Measurements from ENCODE around the gene WDR31. TPM values are rescaled to one million over a fixed set of nuclear protein-coding genes. Genes with fewer than 3 reads are reported as not detected.
"Not testable (repeated sequence)": the region's sequence is repeated elsewhere in the genome, so short reads cannot be mapped to it uniquely, and the experiment has no call there.

WDR31 gene
- 1 to 10 TPM; 3.4 to 4.8 TPM for total RNA-seq
- polyA plus RNA-seq (ENCODE audit: insufficient read length in 2 of 2) = 1 to 10 TPM; 3.6 to 4.5 TPM
- long read RNA-seq, donor 1 = 0 reads
- long read RNA-seq, donor 2, full-length matches to known transcripts = 1 of 1 reads
- long read RNA-seq, donor 2, partial matches to known transcripts = 0 of 1 reads
- long read RNA-seq, donor 2, other reads (novel, unspliced or antisense) = 0 of 1 reads
- long read RNA-seq, donor 3 = 0 reads
- long read RNA-seq, donor 4, partial matches to known transcripts = 14 of 14 reads
- long read RNA-seq, donor 4, other reads (novel, unspliced or antisense) = 0 of 14 reads

DNA sequence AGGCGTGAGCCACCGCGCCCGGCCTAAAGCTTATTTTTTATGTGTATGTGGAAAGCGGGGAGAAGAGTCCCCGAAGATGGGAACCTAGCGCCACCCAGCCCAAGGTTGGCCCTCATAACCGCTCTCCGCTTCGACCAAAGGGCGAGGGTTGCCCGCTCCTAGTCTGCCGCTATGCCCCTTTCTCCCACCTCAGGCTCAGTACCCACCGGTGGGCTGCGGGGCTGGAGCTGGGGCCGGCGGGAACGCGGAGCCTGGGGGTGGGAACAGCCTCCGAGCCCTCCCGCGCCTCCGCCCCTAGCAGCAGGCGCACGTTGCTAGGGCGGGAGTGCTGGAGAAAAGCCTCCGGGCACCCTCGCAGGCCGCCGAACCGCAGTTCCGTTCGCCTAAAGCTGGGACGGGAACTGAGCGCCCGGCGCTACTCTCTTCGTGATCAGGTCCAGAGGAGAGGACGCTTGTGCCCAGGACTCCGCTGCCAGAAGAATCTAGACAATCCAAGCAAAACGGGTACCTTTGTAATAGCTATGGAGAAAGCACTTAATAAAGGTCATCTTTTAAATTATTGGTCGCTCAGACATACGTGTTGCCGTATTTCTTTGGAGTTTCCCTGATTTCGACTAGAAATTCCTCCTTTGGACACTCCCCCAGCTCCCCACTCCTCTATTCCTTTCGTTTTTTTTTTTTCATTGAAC, at the start of gene WDR31:
Gene WDR31, minus strand, starts transcription at position 265 of the 689 bp plus-strand sequence. CDS start 8,253 bp downstream, outside the sequence.
- DNase-seq (ENCODE audit: low read depth in 4 of 6, low spot score in 6 of 6) = peak; percentile 81 to 97 (median 84)
- Histone ChIP-seq H3K27me3 (ENCODE audit: control insufficient read depth, insufficient read depth, low read length) (no peaks in the 10 kb centered on the region), H3K27ac (ENCODE audit: low read depth, low read length) (peak within 1 kb of the TSS; percentile 90), H3K9me3 (ENCODE audit: control insufficient read depth, insufficient read depth, low read length) (no peaks in the 10 kb centered on the region), H3K4me1 (ENCODE audit: control insufficient read depth, insufficient read depth, low read length) (peaks cover 18% of the 10 kb centered on the region), H3K36me3 (ENCODE audit: control insufficient read depth, insufficient read depth, low read length) (no peaks in the 10 kb centered on the region), H3K4me3 (ENCODE audit: low read depth, low read length) (peak within 1 kb of the TSS; percentile 81)
- under 1% methylated on average over 43 of the region's 46 CpGs for WGBS (ENCODE audit: insufficient coverage)

DNA sequence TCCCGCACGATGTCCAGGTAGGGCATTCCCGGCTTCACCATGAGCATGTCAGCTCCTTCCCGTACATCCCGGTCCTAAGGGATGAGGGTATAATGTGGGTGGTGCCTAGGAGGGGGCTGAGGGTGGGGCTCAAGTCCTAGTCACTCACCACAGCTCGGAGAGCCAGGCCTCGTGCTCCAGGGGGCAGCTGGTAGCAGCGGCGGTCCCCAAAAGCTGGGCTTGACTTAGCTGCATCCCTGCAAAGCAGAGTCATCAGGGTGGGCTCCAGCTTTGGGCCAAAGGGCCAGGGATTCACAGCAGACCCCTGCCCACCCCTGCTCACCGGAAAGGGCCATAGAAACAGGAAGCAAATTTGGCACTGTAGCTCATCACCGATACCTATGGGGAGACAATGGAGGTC, 49.4 kb upstream of the WDR31 start:
- WGBS (ENCODE audit: insufficient coverage) = 87% methylated on average over 9 of the region's 11 CpGs

DNA sequence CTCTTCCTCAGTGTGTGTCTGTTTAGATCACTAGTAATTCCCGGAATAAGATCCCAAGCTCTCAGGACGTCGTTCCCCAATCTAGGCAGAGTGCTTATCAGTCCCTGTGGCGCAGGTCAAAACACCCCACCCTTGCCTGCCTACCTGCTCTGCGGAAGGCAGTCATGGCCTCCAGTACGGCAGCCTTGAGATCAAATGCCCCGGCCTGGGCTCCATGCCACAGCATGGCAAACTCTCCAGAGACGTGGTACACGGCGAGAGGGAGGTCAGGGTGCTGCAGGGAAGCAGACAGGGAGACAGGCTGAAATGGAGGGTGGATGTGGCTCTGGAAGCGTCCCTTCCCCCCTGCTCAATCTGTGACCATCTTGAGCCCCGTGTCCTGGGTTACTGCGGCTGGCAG, 48.8 kb upstream of the WDR31 start:
- Histone ChIP-seq H3K27me3 (ENCODE audit: control insufficient read depth, insufficient read depth, low read length) (no peaks in the 10 kb centered on the region), H3K9me3 (ENCODE audit: control insufficient read depth, insufficient read depth, low read length) (no peaks in the 10 kb centered on the region), H3K4me1 (ENCODE audit: control insufficient read depth, insufficient read depth, low read length) (no peaks in the 10 kb centered on the region), H3K4me3 (ENCODE audit: low read depth, low read length) (no peak overlapping the region), H3K36me3 (ENCODE audit: control insufficient read depth, insufficient read depth, low read length) (peaks cover 65% of the 10 kb centered on the region), H3K27ac (ENCODE audit: low read depth, low read length) (no peak overlapping the region)
- 96% methylated on average over 9 of the region's 13 CpGs for WGBS (ENCODE audit: insufficient coverage)
- no peak for DNase-seq (ENCODE audit: low read depth in 4 of 6, low spot score in 6 of 6)

More for the DNA sequence above, 49.4 kb upstream of the WDR31 start:
- Histone ChIP-seq H3K27me3 (ENCODE audit: control insufficient read depth, insufficient read depth, low read length) (no peaks in the 10 kb centered on the region), H3K4me1 (ENCODE audit: control insufficient read depth, insufficient read depth, low read length) (no peaks in the 10 kb centered on the region), H3K4me3 (ENCODE audit: low read depth, low read length) (no peak overlapping the region), H3K36me3 (ENCODE audit: control insufficient read depth, insufficient read depth, low read length) (peaks cover 70% of the 10 kb centered on the region), H3K9me3 (ENCODE audit: control insufficient read depth, insufficient read depth, low read length) (no peaks in the 10 kb centered on the region), H3K27ac (ENCODE audit: low read depth, low read length) (no peak overlapping the region)
- no peak for DNase-seq (ENCODE audit: low read depth in 4 of 6, low spot score in 6 of 6)

DNA sequence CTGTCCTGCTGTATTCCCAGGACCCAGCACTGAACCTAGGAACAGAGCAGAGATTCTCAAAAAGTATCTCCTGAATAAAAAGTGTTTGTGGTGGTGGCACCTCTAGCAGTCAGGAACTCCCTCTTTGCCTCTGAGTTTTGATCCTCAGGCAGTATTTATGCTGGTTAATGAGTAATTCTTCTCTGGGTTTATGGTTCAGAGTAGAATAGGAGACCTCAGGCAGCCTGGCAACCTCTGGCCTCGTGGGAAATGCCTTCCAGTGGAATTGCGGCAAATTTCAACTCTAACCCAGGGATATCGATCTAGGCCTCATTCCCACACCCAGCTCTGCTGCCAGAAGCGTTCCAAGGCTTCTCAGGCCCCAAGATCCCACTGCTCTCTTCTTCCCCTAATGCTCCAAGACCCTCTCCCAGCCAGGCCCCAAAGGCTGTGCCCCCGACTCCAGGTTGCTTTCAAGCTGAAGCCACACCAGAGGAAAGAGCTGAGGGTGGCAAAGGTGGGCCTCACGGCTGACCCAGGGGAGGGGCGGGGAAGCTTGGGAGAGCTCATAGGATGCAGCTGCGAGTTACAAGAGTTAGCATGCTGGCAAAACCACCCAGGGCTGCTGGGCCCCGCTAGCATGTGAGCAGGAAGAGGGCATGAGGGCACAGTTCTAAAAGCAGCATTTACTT, 47.6 kb upstream of the WDR31 start:
- H3K9me3 ChIP-seq (ENCODE audit: control insufficient read depth, insufficient read depth, low read length) = no peaks in the 10 kb centered on the region
- no peak overlapping the region for H3K4me3 ChIP-seq (ENCODE audit: low read depth, low read length)
- H3K27me3 ChIP-seq (ENCODE audit: control insufficient read depth, insufficient read depth, low read length) = no peaks in the 10 kb centered on the region
- no peak overlapping the region for H3K27ac ChIP-seq (ENCODE audit: low read depth, low read length)
- no peak for DNase-seq (ENCODE audit: low read depth in 4 of 6, low spot score in 6 of 6)
- 65% methylated on average over 9 of the region's 9 CpGs for WGBS (ENCODE audit: insufficient coverage)
- H3K36me3 ChIP-seq (ENCODE audit: control insufficient read depth, insufficient read depth, low read length) = peaks cover 57% of the 10 kb centered on the region
- H3K4me1 ChIP-seq (ENCODE audit: control insufficient read depth, insufficient read depth, low read length) = no peaks in the 10 kb centered on the region

DNA sequence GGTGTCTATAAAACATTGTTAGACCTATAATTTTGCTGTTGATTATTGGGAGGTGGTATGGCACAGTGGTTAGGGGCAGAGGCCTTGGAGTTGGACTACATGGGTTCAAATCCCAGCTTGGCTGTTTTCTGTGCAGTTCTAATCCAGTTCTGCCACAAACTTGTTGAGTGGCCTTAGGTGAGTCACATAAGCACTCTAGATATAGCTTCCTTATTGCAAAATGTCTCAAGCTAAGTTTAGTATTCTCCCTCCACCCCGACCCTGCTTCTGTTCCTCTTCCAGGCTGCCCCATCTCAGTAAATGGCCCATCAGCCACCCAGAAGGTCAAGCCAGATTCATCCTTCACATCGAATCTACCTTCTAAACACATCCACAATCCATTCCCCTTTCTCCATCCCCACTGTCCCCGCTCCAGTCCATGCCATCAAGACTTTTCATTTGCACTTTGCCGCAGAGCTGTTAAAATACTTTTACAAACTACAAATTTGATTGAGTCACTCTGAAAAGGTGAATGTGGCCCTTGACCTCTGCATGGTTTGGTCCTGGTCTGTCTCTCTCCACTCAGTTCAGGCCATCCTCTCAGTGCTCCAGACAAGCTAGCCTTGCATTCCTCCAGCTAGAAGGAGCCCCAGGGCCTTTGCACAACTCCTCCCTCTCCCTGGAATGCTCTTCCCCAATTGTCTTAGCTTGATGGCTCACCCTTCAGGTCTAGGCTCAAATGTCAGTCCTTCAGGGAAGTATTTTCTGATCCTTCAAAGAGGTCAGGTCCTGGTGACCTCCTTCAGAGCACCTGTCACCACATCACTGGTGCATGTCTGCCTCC, 46.7 kb upstream of the WDR31 start:
- peaks cover 49% of the 10 kb centered on the region for H3K36me3 ChIP-seq (ENCODE audit: control insufficient read depth, insufficient read depth, low read length)

DNA sequence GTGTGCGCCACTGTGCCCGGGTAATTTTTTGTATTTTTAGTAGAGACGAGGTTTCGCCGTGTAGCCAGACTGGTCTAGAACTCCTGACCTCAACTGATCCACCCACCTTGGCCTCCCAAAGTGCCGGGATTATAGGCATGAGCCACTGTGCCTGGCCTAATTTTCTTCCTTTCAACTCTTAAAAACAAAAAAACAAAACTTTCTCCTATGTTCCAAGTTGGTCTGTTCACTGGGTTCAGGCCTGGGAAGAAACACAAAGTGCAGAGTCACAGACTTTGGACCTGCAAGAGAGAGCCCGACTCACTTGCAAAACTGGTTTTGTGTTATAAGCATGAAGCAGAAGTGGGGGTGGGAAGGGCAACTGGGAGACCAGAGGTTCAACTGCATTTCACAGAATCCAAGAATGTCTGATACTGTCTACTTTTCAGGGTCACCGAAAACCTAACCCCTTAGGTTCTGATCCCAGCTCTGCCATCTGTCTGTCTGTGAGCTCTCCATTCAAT, 41.9 kb upstream of the WDR31 start:
- H3K9me3 ChIP-seq (ENCODE audit: control insufficient read depth, insufficient read depth, low read length) = no peaks in the 10 kb centered on the region
- peaks cover 4% of the 10 kb centered on the region for H3K4me1 ChIP-seq (ENCODE audit: control insufficient read depth, insufficient read depth, low read length)
- no peak for DNase-seq (ENCODE audit: low read depth in 4 of 6, low spot score in 6 of 6)
- no peak overlapping the region for H3K4me3 ChIP-seq (ENCODE audit: low read depth, low read length)
- peaks cover 1% of the 10 kb centered on the region for H3K36me3 ChIP-seq (ENCODE audit: control insufficient read depth, insufficient read depth, low read length)
- no peak overlapping the region for H3K27ac ChIP-seq (ENCODE audit: low read depth, low read length)
- no peaks in the 10 kb centered on the region for H3K27me3 ChIP-seq (ENCODE audit: control insufficient read depth, insufficient read depth, low read length)
- WGBS (ENCODE audit: insufficient coverage) = 88% methylated on average over 8 of the region's 8 CpGs

More for the DNA sequence above, 46.7 kb upstream of the WDR31 start:
- WGBS (ENCODE audit: insufficient coverage) = 95% methylated on average over 4 of the region's 4 CpGs
- Histone ChIP-seq H3K9me3 (ENCODE audit: control insufficient read depth, insufficient read depth, low read length) (no peaks in the 10 kb centered on the region), H3K27ac (ENCODE audit: low read depth, low read length) (no peak overlapping the region), H3K27me3 (ENCODE audit: control insufficient read depth, insufficient read depth, low read length) (no peaks in the 10 kb centered on the region), H3K4me3 (ENCODE audit: low read depth, low read length) (no peak overlapping the region), H3K4me1 (ENCODE audit: control insufficient read depth, insufficient read depth, low read length) (no peaks in the 10 kb centered on the region)
- DNase-seq (ENCODE audit: low read depth in 4 of 6, low spot score in 6 of 6) = no peak

DNA sequence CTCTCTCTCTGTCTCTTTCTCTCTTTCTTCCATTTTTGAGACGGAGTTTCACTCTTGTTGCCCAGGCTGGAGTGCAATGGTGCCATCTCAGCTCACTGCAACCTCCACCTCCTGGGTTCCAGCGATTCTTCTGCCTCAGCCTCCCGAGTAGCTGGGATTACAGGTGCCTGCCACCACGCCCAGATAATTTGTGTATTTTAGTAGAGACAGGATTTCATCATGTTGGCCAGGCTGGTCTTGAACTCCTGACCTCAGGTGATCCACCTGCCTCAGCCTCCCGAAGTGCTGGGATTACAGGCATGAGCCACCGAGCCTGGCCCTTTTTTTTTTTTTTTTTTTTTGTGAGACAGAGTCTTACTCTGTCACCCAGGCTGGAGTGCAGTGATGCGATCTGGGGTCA, 41.4 kb upstream of the WDR31 start:
- H3K4me1 ChIP-seq (ENCODE audit: control insufficient read depth, insufficient read depth, low read length); H3K36me3 ChIP-seq (ENCODE audit: control insufficient read depth, insufficient read depth, low read length); H3K9me3 ChIP-seq (ENCODE audit: control insufficient read depth, insufficient read depth, low read length); H3K4me3 ChIP-seq (ENCODE audit: low read depth, low read length); H3K27me3 ChIP-seq (ENCODE audit: control insufficient read depth, insufficient read depth, low read length); H3K27ac ChIP-seq (ENCODE audit: low read depth, low read length); DNase-seq (ENCODE audit: low read depth in 4 of 6, low spot score in 6 of 6): not testable (repeated sequence)
- WGBS (ENCODE audit: insufficient coverage) = 78% methylated on average over 1 of the region's 7 CpGs

DNA sequence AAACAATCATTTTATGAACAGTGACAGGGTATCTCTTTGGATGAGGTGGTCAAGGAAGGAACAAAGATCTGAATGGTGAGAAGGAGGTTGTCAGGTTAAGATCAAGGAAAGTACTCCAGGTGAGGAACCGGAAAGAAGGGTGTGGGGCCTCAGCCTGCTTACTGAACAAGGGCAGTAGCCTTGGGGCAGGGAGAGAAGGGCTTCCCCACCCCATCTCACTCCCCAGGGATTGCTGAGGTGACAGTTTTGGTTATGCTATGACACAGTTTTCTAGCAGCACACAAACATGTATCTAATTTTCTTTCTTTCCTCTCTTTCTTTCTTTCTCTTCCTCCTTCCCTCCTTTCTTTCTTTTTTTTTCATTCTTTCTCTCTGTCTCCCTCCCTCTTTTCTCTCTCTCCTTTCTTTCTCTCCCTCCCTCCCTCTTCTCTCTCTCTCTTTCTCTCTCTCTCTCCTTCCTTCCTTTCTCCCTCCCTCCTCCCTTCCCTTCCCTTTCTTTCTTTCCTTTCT, 40.8 kb upstream of the WDR31 start:
- WGBS (ENCODE audit: insufficient coverage) = no CpG with 5 or more reads among the region's 1 CpG
- Histone ChIP-seq H3K27me3 (ENCODE audit: control insufficient read depth, insufficient read depth, low read length) (no peaks in the 10 kb centered on the region), H3K9me3 (ENCODE audit: control insufficient read depth, insufficient read depth, low read length) (no peaks in the 10 kb centered on the region), H3K4me1 (ENCODE audit: control insufficient read depth, insufficient read depth, low read length) (peaks cover 12% of the 10 kb centered on the region), H3K27ac (ENCODE audit: low read depth, low read length) (no peak overlapping the region), H3K36me3 (ENCODE audit: control insufficient read depth, insufficient read depth, low read length) (no peaks in the 10 kb centered on the region), H3K4me3 (ENCODE audit: low read depth, low read length) (no peak overlapping the region)
- DNase-seq (ENCODE audit: low read depth in 4 of 6, low spot score in 6 of 6) = no peak

DNA sequence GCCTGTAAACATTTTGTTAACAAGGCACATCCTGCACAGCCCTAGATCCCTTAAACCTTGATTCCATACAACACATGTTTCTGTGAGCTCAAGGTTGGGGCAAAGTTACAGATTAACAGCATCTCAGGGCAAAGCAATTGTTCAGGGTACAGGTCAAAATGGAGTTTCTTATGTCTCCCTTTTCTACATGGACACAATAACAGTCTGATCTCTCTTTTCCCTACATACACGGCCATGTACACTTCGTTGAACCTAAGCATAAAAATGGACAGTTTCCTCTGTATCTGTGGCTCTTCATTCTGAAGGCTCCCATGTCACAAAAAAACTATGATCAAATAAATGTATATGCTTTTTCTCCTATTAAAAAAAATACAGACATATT, 39.7 kb upstream of the WDR31 start:
- not testable (repeated sequence) for H3K27ac ChIP-seq (ENCODE audit: low read depth, low read length); DNase-seq (ENCODE audit: low read depth in 4 of 6, low spot score in 6 of 6); H3K27me3 ChIP-seq (ENCODE audit: control insufficient read depth, insufficient read depth, low read length); H3K4me3 ChIP-seq (ENCODE audit: low read depth, low read length); H3K9me3 ChIP-seq (ENCODE audit: control insufficient read depth, insufficient read depth, low read length); H3K36me3 ChIP-seq (ENCODE audit: control insufficient read depth, insufficient read depth, low read length)
- no CpG with 5 or more reads among the region's 2 CpGs for WGBS (ENCODE audit: insufficient coverage)
- H3K4me1 ChIP-seq (ENCODE audit: control insufficient read depth, insufficient read depth, low read length) = peaks cover 15% of the 10 kb centered on the region
